Rectal smooth muscle tissue (tissue), 1 donor: Measurements from ENCODE around the gene PHLDB1.
"Not testable (repeated sequence)": the region's sequence is repeated elsewhere in the genome, so short reads cannot be mapped to it uniquely, and the experiment has no call there.

Experiments
- H3K27ac ChIP-seq: one replicate; pipeline ENCODE4 v1.7.0; 2013; ENCODE audit warnings: low read depth, low read length, inconsistent platforms
- H3K27me3 ChIP-seq: one replicate; pipeline ENCODE4 v1.7.0; 2013; ENCODE audit warnings: low read length; ENCODE audit not compliant: control insufficient read depth, insufficient read depth
- H3K36me3 ChIP-seq: one replicate; pipeline ENCODE4 v1.7.0; 2013; ENCODE audit warnings: low read length; ENCODE audit not compliant: control insufficient read depth, insufficient read depth
- H3K4me1 ChIP-seq: one replicate; pipeline ENCODE4 v1.7.0; 2013; ENCODE audit warnings: low read length; ENCODE audit not compliant: control insufficient read depth, insufficient read depth
- H3K4me3 ChIP-seq: one replicate; pipeline ENCODE4 v1.7.0; 2013; ENCODE audit warnings: low read length
- H3K9ac ChIP-seq: one replicate; pipeline ENCODE4 v1.7.0; 2013; ENCODE audit warnings: low read length

PHLDB1 gene

DNA sequence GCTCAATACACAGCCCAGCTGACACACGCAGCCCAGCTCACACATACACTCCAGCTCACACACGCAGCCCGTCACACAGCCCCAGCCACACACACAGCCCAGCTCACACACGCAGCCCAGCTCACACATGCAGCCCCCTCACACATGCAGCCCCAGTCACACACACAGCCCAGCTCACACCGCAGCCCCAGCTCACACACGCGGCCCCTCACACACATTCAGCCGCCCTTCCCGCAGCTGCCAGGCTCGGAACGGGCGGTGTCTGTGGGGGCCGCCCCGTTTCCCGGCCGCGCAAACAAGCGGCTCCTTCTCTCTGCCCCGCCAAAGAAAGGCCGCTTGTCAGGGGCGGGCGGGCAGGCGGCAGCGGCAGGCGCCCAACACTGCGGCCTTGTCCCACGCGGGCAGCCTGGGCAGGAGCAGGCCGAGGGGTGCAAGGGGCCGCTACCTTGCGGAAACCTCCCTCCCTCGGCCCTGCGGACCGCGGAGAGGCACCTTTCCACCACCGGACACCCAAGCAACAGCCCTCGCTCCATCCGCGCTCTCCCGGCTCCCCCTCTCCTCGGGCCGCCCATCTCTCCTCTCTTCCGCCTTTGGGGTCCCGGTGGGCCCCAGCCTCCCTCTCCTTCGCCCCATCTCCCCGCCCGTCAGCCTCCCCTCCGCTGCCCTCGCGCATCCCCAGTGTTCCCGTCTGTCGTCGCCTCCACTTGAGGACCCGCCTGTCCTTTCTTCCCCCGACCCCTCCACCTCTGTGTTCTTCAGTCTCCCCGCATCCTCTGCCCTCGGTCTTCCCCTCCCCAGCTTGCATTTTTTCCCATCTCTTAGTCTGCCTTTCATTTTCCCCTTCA, 2.2 kb downstream of the PHLDB1 start:
- Histone ChIP-seq H3K27me3 (peaks cover 6% of the 10 kb centered on the region), H3K36me3 (peaks cover 4% of the 10 kb centered on the region), H3K9ac (peak overlapping the region; percentile 14), H3K4me1 (peaks cover 18% of the 10 kb centered on the region), H3K27ac (peak overlapping the region; percentile 89), H3K4me3 (peak overlapping the region; percentile 81)

- Histone ChIP-seq H3K27ac (no peak overlapping the region), H3K27me3 (peaks cover 6% of the 10 kb centered on the region), H3K4me1 (peaks cover 12% of the 10 kb centered on the region), H3K9ac (no peak overlapping the region), H3K36me3 (peaks cover 6% of the 10 kb centered on the region), H3K4me3 (peak overlapping the region; percentile 81)
These were observed 2.9 kb downstream of the PHLDB1 start for GRCh38 chr11:118610225-118610772.

GRCh38 chr11:118610773-118611432, 3.5 kb downstream of the PHLDB1 start:
- peak overlapping the region; percentile 81 for H3K4me3 ChIP-seq
- H3K36me3 ChIP-seq = peaks cover 9% of the 10 kb centered on the region
- peaks cover 6% of the 10 kb centered on the region for H3K27me3 ChIP-seq
- no peak overlapping the region for H3K9ac ChIP-seq
- H3K27ac ChIP-seq = no peak overlapping the region
- H3K4me1 ChIP-seq = peaks cover 8% of the 10 kb centered on the region

DNA sequence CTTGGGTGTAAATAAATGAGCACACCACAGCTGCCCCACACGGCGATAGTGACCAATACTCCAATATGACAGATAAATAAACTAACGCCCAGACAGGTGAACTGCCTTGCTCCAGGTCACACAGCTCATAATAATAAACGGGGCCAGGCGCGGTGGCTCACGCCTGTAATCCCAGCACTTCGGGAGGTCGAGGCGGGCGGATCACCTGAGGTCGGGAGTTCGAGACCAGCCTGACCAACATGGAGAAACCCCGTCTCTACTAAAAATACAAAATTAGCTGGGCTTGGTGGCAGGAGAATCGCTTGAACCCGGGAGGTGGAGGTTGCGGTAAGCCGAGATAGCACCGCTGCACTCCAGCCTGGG, 4.0 kb downstream of the PHLDB1 start:
- not testable (repeated sequence) for H3K27me3 ChIP-seq, H3K36me3 ChIP-seq, H3K4me3 ChIP-seq, H3K4me1 ChIP-seq, H3K27ac ChIP-seq, H3K9ac ChIP-seq

GRCh38 chr11:118612378-118612777, 5.0 kb downstream of the PHLDB1 start:
- Histone ChIP-seq H3K4me3 (no peak overlapping the region), H3K4me1 (no peaks in the 10 kb centered on the region), H3K27me3 (peaks cover 6% of the 10 kb centered on the region), H3K27ac (no peak overlapping the region), H3K9ac (no peak overlapping the region), H3K36me3 (peaks cover 9% of the 10 kb centered on the region)

DNA sequence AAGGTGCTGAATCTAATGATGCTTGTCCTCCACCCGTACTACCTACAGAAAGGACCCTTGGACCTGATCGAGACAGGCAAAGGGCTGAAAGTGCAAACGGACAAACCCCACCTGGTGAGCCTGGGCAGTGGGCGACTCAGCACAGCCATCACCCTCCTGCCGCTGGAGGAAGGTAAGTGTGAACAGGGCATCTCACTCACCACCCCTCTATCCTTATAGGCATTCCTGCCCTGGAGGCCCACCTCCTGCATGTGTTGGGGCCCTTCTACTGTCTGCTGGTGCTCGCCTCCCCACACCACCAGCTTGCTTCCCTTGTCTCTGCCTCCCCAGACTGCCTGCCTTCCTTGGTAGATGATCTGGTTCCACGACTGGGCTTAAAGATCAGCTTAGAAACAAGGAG, 7.1 kb downstream of the PHLDB1 start:
- Histone ChIP-seq H3K27ac (no peak overlapping the region), H3K4me3 (no peak overlapping the region), H3K27me3 (peaks cover 1% of the 10 kb centered on the region), H3K9ac (no peak overlapping the region), H3K4me1 (peaks cover 13% of the 10 kb centered on the region), H3K36me3 (peaks cover 9% of the 10 kb centered on the region)

DNA sequence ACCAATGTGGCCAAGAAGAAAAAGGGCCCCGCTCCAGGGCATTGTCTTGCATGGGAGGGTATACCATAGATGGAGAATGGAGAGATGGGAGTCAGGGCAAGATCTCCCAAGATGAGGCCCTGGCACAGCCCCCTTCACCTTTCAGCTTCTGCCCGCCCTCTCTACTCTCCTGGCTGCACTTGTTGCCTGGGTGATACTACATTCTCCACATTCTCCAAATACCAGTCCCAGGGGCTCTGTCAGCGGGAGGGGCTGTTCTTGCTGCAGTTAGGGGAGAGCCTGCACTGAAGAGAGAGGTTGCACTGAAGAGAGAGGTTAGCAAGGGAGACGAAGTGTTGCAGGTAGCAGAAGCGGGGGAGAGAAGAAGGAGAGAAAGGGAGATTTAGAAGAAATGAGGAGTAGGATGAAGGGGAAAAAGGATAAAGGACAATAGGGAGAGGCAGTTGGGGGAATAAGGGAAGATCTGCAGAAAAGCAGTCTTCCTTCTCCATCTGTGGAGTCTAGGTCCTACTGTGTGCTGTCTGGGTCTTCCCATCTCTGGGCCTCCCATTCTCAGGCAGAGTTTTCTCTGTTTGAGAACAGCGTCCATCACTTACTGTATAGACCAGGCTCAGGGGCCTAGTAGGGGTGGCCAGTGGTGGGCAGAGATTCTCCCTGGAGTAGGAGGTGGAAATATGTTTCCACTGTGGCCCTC, 8.0 kb downstream of the PHLDB1 start:
- H3K4me1 ChIP-seq = peaks cover 18% of the 10 kb centered on the region

GRCh38 chr11:118615976-118616371, 8.6 kb downstream of the PHLDB1 start:
- Histone ChIP-seq H3K4me1 (peaks cover 23% of the 10 kb centered on the region), H3K9ac (no peak overlapping the region), H3K4me3 (no peak overlapping the region), H3K27me3 (no peaks in the 10 kb centered on the region), H3K27ac (no peak overlapping the region), H3K36me3 (peaks cover 9% of the 10 kb centered on the region)

More for the DNA sequence above, 8.0 kb downstream of the PHLDB1 start:
- Histone ChIP-seq H3K27me3 (no peaks in the 10 kb centered on the region), H3K4me3 (no peak overlapping the region), H3K9ac (no peak overlapping the region), H3K36me3 (peaks cover 9% of the 10 kb centered on the region), H3K27ac (no peak overlapping the region)

- no peaks in the 10 kb centered on the region for H3K27me3 ChIP-seq
- H3K36me3 ChIP-seq = peaks cover 9% of the 10 kb centered on the region
- H3K4me1 ChIP-seq = peaks cover 41% of the 10 kb centered on the region
- H3K27ac ChIP-seq = peak overlapping the region; percentile 48
- H3K4me3 ChIP-seq = peak overlapping the region; percentile 6
- no peak overlapping the region for H3K9ac ChIP-seq
These were observed 10.9 kb downstream of the PHLDB1 start for GRCh38 chr11:118618115-118618990.

- H3K36me3 ChIP-seq = peaks cover 9% of the 10 kb centered on the region
- no peaks in the 10 kb centered on the region for H3K27me3 ChIP-seq
- no peak overlapping the region for H3K9ac ChIP-seq
- peak overlapping the region; percentile 6 for H3K4me3 ChIP-seq
- H3K4me1 ChIP-seq = peaks cover 43% of the 10 kb centered on the region
- peak overlapping the region; percentile 48 for H3K27ac ChIP-seq
These were observed 11.6 kb downstream of the PHLDB1 start for GRCh38 chr11:118618991-118619375.

DNA sequence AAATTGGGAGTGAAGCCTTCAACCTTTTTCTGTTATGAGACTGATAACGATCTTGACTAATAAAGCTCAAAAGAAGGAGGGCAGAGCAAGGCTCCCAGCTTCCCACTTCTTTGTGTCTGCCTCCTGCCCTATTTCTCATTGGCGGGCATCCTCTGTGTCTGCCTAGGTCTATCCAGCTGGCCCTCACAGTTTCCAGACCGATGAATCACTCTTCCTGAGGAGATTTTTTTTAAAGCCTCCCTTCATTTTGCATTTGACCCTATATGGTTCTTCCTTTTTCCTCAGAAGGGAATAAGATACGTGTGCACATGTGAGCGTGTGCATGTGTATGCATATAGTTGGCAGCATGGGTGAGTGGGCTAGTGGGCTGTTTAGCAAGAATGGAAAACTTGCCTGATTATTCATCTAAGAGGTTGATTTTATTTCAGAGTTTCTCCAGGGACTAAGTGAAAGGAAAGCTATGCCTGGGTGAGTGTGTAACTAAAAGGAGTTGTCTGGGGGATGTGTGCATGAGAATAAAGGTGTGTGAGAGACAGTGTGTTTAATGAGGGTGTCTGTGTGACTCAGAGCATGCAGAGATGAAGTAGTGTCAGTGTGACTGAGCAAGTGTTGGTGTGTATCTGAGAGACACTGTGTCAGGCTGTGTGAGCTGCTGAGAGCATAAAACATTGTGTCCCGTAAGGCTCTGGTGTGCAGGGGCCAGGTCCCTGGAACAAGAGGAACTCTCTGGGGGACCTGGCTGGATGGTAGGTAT, 12.2 kb downstream of the PHLDB1 start:
- Histone ChIP-seq H3K27ac (peak overlapping the region; percentile 48), H3K4me1 (peaks cover 43% of the 10 kb centered on the region), H3K4me3 (no peak overlapping the region), H3K9ac (no peak overlapping the region), H3K36me3 (peaks cover 5% of the 10 kb centered on the region), H3K27me3 (no peaks in the 10 kb centered on the region)
